SK-N-MC (cell line): ENCODE measurements around the gene FSIP1.
A peak's percentile ranks its signal among the peaks of the same experiment; 100 is the strongest.

ENCODE experiments used
- DNase-seq: peaks from one replicate; pipeline ENCODE4 v3.0.0-alpha.2; 2011; ENCODE audit warnings: low read depth, low spot score
- H3K27ac ChIP-seq: fragments of 200-600 bp; sonication (generic); 2 replicates; pipeline ENCODE4 v1.5.1; 2016; ENCODE audit warnings: mixed run types
- H3K36me3 ChIP-seq: fragments of 200-600 bp; sonication (generic); 2 replicates; pipeline ENCODE4 v1.6.1; 2017; ENCODE audit warnings: antibody characterized with exemption, low read length, mixed read lengths; ENCODE audit not compliant: insufficient read depth
- H3K4me3 ChIP-seq: fragments of 200-600 bp; sonication (generic); 2 replicates; pipeline ENCODE4 v1.5.1; 2016
- H3K9ac ChIP-seq: fragments of 200-600 bp; sonication (generic); 2 replicates; pipeline ENCODE4 v1.8.0; 2017; ENCODE audit warnings: mixed run types, mixed read lengths; ENCODE audit not compliant: insufficient read length
- H3K9me3 ChIP-seq: fragments of 200-600 bp; sonication (generic); 2 replicates; pipeline ENCODE4 v1.6.1; 2017; ENCODE audit warnings: low read depth, mild to moderate bottlenecking, antibody characterized with exemption, low read length, moderate library complexity, mixed read lengths
- EZH2 ChIP-seq: fragments of 200-600 bp; sonication (generic); IDR thresholded peaks from one replicate; pipeline ENCODE4 v1.6.1; 2017; ENCODE audit warnings: antibody characterized with exemption
- FOXP2 ChIP-seq: optimal IDR thresholded peaks from 2 replicates; pipeline ENCODE3; 2011; ENCODE audit warnings: mild to moderate bottlenecking, moderate library complexity; ENCODE audit not compliant: insufficient read depth; ENCODE audit errors: extremely low read length, control extremely low read depth
- POLR2AphosphoS5 ChIP-seq: IDR thresholded peaks from 2 replicates; pipeline ENCODE4 v1.6.1; 2012; ENCODE audit warnings: mild to moderate bottlenecking, low read depth, low read length, borderline replicate concordance

The FSIP1 gene

GRCh38 chr15:39584266-39584659 lies 198.4 kb downstream of the FSIP1 start:
- Histone ChIP-seq H3K36me3 (no peaks in the 10 kb centered on the region), H3K27ac (no peak overlapping the region), H3K9ac (no peak overlapping the region), H3K9me3 (no peaks in the 10 kb centered on the region), H3K4me3 (no peak overlapping the region)
- TF ChIP-seq EZH2 (no peak), FOXP2 (no peak), POLR2AphosphoS5 (no peak)
- DNase-seq: no peak

DNA sequence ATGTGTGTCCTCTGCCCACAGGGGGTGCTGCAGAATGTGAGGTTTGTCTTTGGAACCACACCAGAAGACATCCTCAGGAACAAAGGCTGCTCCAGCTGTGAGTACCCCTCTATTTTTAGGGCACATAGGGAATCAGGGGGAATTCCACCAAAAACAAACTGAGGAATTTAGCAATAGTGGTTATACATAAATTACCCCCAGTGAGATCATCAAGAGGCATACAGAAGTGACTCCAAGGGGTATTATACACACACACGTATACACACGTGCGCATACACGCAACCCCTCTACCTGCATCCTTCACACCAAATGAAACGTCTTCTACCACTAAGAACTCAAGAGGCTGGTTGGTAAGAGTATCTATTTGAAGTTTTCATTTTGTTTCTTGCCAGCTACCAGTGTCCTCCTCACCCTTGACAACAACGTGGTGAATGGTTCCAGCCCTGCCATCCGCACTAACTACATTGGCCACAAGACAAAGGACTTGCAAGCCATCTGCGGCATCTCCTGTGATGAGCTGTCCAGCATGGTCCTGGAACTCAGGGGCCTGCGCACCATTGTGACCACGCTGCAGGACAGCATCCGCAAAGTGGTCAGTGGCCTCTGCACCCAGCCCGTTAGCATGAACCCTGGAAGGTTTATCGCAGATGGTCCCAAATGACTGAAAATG lies 198.9 kb downstream of the FSIP1 start:
- H3K9ac ChIP-seq: no peak overlapping the region
- H3K4me3 ChIP-seq: no peak overlapping the region
- no peaks in the 10 kb centered on the region for H3K36me3 ChIP-seq
- no peak overlapping the region for H3K27ac ChIP-seq
- TF ChIP-seq FOXP2 (no peak), POLR2AphosphoS5 (no peak), EZH2 (no peak)
- no peaks in the 10 kb centered on the region for H3K9me3 ChIP-seq
- no peak for DNase-seq

- no peak for DNase-seq
- no peak overlapping the region for H3K27ac ChIP-seq
- H3K9ac ChIP-seq: no peak overlapping the region
- no peaks in the 10 kb centered on the region for H3K36me3 ChIP-seq
- H3K4me3 ChIP-seq: no peak overlapping the region
- H3K9me3 ChIP-seq: no peaks in the 10 kb centered on the region
- TF ChIP-seq FOXP2 (no peak), EZH2 (no peak), POLR2AphosphoS5 (no peak)
Observed at GRCh38 chr15:39582977-39583595, 199.6 kb downstream of the FSIP1 start.

DNA sequence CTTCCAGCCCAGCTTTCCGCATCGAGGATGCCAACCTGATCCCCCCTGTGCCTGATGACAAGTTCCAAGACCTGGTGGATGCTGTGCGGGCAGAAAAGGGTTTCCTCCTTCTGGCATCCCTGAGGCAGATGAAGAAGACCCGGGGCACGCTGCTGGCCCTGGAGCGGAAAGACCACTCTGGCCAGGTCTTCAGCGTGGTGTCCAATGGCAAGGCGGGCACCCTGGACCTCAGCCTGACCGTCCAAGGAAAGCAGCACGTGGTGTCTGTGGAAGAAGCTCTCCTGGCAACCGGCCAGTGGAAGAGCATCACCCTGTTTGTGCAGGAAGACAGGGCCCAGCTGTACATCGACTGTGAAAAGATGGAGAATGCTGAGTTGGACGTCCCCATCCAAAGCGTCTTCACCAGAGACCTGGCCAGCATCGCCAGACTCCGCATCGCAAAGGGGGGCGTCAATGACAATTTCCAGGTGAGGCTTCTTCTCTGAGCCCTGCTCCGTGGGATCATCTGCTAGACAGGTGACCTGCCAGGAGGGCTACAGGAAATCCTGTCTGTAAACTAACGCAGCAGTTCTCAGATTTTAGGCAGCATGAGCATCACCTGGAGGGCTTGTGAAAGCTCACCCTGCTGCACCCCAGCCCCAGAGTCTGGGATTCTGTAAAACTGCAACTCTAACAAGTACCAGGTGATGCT lies 200.2 kb downstream of the FSIP1 start:
- Histone ChIP-seq H3K9ac (no peak overlapping the region), H3K36me3 (no peaks in the 10 kb centered on the region), H3K9me3 (no peaks in the 10 kb centered on the region), H3K27ac (no peak overlapping the region), H3K4me3 (no peak overlapping the region)
- no peak for DNase-seq
- TF ChIP-seq POLR2AphosphoS5 (no peak), FOXP2 (no peak), EZH2 (no peak)

- no peaks in the 10 kb centered on the region for H3K36me3 ChIP-seq
- no peaks in the 10 kb centered on the region for H3K9me3 ChIP-seq
- no peak for DNase-seq
- no peak overlapping the region for H3K4me3 ChIP-seq
- no peak overlapping the region for H3K27ac ChIP-seq
- H3K9ac ChIP-seq: no peak overlapping the region
- TF ChIP-seq FOXP2 (no peak), POLR2AphosphoS5 (no peak)
Observed at GRCh38 chr15:39581793-39582285, 200.8 kb downstream of the FSIP1 start.

- H3K4me3 ChIP-seq: peak overlapping the region; percentile 76
- no peak overlapping the region for H3K27ac ChIP-seq
- no peak overlapping the region for H3K9ac ChIP-seq
- H3K36me3 ChIP-seq: no peaks in the 10 kb centered on the region
- DNase-seq: no peak
- no peak for TF ChIP-seq EZH2
- TF ChIP-seq POLR2AphosphoS5: no peak
- no peak for TF ChIP-seq FOXP2
- no peaks in the 10 kb centered on the region for H3K9me3 ChIP-seq
Observed at GRCh38 chr15:39581242-39581792, 201.3 kb downstream of the FSIP1 start.

GRCh38 chr15:39580485-39581241 lies 202.0 kb downstream of the FSIP1 start, which contains the start of gene THBS1:
Gene THBS1 (plus strand): TSS chr15:39581079. CDS start chr15:39581858, 779 bp downstream.
- Histone ChIP-seq H3K9me3 (no peaks in the 10 kb centered on the region), H3K9ac (no peak within 1 kb of the TSS), H3K36me3 (no peaks in the 10 kb centered on the region), H3K27ac (no peak within 1 kb of the TSS), H3K4me3 (peak within 1 kb of the TSS; percentile 76)
- TF ChIP-seq EZH2 (no peak), POLR2AphosphoS5 (no peak), FOXP2 (no peak)
- no peak for DNase-seq

DNA sequence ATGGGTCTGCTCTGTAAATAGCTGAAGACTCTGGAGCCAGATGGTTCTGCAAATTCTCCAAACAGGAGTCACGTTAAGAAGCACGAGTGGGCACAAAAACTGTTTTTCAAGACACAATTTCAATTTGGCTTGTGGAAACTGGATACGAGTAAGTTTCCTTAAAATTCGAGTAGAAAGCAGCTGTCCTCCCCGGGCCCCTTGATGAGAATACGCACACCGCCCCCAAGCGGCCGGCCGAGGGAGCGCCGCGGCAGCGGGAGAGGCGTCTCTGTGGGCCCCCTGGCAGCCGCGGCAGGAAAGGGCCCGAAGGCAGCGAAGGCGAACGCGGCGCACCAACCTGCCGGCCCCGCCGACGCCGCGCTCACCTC lies 202.5 kb downstream of the FSIP1 start:
- Histone ChIP-seq H3K9ac (no peak overlapping the region), H3K36me3 (no peaks in the 10 kb centered on the region), H3K4me3 (peak overlapping the region; percentile 76), H3K27ac (no peak overlapping the region), H3K9me3 (no peaks in the 10 kb centered on the region)
- no peak for DNase-seq
- TF ChIP-seq FOXP2: no peak
- no peak for TF ChIP-seq POLR2AphosphoS5
- no peak for TF ChIP-seq EZH2
